Thyroid gland (tissue), 4 donors: ENCODE measurements around the gene LTA4H.

ENCODE experiments used
- POLR2A ChIP-seq, 2 donors: fragments of 450-650 bp; IDR thresholded peaks; one replicate each; pipeline ENCODE4 v1.6.1; 2017; ENCODE audit warnings: antibody characterized with exemption in 2 of 2, mild to moderate bottlenecking in 2 of 2, moderate library complexity in 1 of 2
- TF ChIP-seq, protein P1 (sequence below), 6 experiments: fragments of 200-600 bp in 3 of 6; fragments of 450-650 bp in 3 of 6; sonication (generic) in 3 of 6; IDR thresholded peaks; one replicate each; pipeline ENCODE4 v1.5.1; 2016 to 2019; ENCODE audit warnings: antibody characterized with exemption in 6 of 6, mild to moderate bottlenecking in 2 of 6, inconsistent platforms in 1 of 6, moderate library complexity in 1 of 6

DNA sequence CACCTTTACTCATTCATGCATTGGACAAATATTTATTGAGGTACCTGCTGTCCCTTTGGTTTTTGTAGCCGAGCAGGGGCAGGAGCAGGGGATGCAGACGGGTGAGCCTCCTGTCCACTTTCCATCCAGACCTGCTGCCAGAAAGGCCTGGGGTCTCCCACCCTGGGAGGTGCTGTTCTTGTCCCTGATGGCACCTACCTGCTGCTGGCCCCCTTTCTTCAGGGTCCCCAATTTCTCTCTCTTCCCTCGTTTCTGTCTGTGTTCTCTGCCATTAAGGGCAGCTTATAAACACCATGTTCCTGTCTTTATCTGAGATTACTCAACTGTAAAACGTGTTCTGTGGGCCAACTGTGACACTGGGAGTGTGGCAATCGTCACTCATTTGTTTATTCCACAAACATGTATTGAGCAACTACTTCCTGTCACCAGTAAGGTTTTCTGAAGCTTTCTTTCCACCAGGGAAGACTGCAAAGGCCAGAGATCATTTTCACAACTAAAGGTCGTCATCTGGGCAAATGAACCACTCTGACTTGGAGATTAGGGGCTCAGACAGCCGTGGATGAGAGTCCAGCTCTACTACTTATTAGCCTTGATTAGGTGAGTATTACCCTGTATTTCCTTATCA is 39.2 kb downstream of the LTA4H start, which contains the start of gene HAL:
- TF ChIP-seq, protein P1, sequence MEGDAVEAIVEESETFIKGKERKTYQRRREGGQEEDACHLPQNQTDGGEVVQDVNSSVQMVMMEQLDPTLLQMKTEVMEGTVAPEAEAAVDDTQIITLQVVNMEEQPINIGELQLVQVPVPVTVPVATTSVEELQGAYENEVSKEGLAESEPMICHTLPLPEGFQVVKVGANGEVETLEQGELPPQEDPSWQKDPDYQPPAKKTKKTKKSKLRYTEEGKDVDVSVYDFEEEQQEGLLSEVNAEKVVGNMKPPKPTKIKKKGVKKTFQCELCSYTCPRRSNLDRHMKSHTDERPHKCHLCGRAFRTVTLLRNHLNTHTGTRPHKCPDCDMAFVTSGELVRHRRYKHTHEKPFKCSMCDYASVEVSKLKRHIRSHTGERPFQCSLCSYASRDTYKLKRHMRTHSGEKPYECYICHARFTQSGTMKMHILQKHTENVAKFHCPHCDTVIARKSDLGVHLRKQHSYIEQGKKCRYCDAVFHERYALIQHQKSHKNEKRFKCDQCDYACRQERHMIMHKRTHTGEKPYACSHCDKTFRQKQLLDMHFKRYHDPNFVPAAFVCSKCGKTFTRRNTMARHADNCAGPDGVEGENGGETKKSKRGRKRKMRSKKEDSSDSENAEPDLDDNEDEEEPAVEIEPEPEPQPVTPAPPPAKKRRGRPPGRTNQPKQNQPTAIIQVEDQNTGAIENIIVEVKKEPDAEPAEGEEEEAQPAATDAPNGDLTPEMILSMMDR (IDR thresholded peaks at IDR 0.05) = no peak
- no peak for TF ChIP-seq POLR2A (IDR thresholded peaks at IDR 0.05)
